Fibroblast of upper back skin (primary cell): ENCODE measurements around the gene EIF4G3.
"Not testable (repeated sequence)": the region's sequence is repeated elsewhere in the genome, so short reads cannot be mapped to it uniquely, and the experiment has no call there.

Experiments used
- DNase-seq: peaks from one replicate; pipeline ENCODE4 v3.0.0-alpha.2; 2013

EIF4G3 gene

DNA sequence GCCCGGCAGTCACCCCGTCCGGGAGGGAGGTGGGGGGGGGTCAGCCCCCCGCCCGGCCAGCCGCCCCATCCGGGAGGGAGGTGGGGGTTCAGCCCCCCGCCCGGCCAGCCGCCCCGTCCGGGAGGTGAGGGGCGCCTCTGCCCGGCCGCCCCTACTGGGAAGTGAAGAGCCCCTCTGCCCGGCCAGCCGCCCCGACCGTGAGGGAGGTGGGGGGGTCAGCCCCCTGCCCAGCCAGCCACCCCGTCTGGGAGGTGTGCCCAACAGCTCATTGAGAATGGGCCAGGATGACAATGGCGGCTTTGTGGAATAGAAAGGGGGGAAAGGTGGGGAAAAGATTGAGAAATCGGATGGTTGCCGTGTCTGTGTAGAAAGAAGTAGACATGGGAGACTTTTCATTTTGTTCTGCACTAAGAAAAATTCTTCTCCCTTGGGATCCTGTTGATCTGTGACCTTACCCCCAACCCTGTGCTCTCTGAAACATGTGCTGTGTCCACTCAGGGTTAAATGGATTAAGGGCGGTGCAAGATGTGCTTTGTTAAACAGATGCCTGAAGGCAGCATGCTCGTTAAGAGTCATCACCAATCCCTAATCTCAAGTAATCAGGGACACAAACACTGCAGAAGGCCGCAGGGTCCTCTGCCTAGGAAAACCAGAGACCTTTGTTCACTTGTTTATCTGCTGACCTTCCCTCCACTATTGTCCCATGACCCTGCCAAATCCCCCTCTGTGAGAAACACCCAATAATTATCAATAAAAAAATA, 152.4 kb downstream of the EIF4G3 start:
- DNase-seq: not testable (repeated sequence)

GRCh38 chr1:21022279-21023040, 154.2 kb downstream of the EIF4G3 start:
- DNase-seq: peak; percentile 96

- peak; percentile 4 for DNase-seq
Measured at GRCh38 chr1:21021311-21021710, 155.4 kb downstream of the EIF4G3 start.

- peak; percentile 34 for DNase-seq
Measured at GRCh38 chr1:21020151-21020550, 156.5 kb downstream of the EIF4G3 start.

GRCh38 chr1:21018673-21019072, 158.0 kb downstream of the EIF4G3 start:
- DNase-seq: no peak

- DNase-seq: no peak
Measured at GRCh38 chr1:21013510-21013909, 163.2 kb downstream of the EIF4G3 start.

- peak; percentile 64 for DNase-seq
Measured at GRCh38 chr1:21012937-21013336, 163.8 kb downstream of the EIF4G3 start.

GRCh38 chr1:21007876-21008275, 168.8 kb downstream of the EIF4G3 start:
- no peak for DNase-seq

- DNase-seq: no peak
Measured at GRCh38 chr1:21005466-21006239, 171.0 kb downstream of the EIF4G3 start.

DNA sequence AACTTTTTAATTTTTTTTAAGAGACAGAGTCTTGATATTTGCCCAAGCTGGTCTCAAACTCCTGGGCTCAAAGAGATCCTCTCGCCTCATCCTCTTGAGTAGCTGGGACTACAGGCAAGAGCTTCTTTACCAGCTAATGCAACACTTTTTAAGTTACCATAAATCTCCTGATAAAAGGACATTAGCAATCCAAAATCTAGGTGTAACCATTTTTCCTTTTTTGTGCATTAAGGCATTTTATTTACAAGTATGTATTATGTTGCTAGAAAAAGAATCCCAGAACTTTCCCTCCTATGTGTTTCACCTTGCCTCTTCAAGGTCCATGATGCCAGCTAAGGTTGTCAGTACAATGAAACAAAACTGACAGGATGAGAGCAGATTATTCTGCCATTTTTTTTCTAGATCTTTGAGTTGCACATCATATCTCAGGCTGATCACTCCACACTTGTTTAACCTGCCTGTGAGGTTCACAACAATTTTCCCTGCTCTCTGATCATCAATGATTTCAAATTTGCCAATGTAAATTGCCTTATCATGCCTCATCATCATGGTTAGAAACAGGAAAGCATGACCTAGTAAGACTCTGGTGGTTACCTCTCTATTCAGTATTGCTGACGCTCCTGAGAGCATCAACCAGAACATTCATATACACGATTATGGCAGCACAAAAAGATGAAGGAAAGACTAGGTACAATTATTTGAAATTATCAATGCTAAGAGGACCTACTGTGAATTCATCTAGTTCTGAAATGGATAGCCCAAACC, 173.2 kb downstream of the EIF4G3 start:
- no peak for DNase-seq

GRCh38 chr1:21001042-21001441, 175.7 kb downstream of the EIF4G3 start:
- DNase-seq: no peak

DNA sequence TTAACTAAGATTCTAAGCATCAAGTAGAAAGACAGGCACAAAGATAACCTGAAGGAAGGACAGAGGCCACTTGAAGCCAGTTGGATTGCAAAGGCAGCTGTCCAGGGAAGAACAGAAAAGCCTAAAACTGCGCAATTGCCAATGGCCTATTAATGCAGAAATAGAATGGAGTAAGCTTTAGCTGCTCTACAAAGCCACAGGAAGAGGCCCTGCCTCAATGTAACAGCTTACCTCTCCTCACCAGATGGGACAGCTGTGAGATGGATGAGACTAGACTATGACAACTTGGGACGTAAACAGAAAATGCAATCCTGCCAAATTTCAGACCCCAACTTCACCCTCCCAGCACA, 176.5 kb downstream of the EIF4G3 start:
- DNase-seq: no peak

DNA sequence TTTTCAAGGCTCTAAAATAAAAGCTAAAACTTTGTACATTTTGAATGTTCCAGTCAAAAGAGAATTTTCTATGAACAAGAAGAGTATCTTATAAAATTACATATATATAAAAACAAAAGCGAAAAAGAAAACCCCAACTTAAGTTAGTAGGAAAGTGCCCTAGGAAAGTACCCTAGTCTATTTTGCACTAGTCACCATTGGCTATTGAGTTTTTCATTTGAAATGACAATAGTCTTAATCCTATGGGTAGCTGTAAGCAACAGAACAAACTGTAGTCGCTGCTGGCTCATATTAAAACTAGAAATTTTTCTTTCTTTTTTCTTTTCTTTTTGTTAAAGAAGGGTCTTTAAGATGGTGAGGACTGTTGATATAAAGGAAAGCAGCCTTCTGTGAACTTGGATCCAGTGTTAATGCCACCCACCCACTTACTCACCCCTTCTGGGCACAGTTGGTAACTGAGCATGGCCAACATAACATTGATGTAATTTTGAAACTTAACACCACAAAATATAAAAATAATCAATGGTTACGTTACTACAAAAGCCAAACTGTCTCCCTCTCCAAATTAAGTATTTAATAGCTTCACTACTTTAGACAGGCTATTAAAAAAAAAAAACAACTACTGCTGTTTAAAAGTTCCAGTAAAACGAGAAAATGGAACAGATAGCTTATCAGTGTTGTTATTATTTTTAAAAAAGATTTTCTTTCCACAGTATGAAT, 177.0 kb downstream of the EIF4G3 start:
- DNase-seq: no peak

DNA sequence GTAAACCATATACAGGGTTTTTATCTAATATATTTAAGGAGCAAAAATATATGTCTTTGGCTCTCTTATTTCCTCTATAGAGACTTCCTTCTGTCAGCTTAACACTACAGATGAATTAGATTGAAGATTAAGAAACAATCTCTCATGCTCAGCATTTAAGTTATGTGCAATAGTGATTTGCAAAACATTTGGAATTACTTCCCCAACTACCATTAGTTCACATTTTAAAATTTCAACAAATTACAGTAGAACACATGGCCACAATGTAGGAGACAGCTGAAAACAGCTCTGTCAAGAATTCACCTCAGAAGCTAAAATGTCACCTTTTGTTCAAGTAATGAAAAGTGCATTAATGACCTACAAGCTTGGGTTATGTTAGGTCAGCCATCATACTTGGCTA, 177.9 kb downstream of the EIF4G3 start:
- no peak for DNase-seq

DNA sequence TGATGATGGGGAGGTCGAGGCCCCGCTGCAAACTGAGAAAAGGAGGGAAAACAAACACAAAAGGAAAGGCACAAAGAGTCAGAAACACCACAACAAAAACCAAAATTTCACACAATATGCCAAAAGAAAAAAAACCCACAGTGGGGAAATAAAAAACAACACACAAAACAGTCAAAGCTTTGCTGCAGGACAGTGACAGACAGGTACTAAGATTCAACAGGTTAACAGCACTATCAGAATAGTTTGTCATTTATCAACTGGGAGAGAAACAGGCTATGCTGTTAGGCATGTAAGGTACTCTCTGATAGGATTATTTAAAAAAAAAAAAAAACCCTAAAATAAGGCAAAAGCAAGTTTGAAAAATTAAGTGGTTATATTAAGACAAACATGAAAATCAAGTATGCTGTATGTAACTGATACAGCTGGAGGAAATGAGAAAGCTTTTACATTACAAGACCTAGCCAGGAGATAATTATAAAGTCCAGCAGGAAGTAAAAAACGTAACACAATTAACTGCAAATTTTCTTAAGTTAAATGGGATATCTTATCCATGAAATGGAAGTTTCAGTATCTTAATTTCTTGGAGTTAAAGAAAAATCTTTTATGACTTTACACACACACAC, 179.0 kb downstream of the EIF4G3 start:
- DNase-seq: no peak

- no peak for DNase-seq
Measured at GRCh38 chr1:20996554-20996953, 180.1 kb downstream of the EIF4G3 start.

DNA sequence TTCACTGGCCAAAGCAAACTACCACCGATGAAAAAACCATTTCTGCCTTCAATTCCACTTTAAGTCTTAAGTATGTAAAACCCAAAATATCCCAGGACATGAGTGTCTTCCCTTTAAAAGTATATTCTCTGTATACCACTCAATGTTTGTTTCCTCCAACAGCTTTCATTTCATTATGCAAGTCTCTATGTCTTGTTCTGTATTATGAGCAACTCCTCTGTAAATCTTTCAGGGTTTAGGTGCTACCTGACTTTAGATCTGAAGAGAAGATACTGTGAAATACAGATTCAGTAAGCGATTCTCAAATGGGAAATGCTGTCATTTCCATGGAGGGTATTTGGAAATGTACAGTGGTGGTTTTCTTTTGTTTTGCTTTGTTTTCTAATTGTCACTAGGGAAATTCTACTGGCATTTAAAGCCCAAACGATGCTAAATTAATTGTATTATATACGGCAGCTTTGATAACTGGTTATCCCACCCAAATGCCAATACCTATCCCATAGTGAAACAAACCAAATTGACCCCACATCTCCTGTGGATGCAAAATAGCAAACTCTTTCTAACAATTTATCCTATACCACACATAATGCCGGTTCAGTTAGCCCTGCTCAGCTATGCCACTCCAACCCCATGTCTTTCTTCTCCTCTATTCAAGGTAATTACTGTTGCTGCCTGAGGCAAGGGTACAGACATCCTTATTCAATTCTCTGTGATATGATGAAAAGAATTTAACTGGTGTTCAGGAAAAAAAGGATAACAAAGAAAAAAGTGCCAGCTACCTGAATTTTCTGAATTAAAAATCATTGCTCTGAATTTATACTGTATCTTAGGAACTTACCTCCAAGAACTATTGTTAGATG, 182.8 kb downstream of the EIF4G3 start:
- no peak for DNase-seq

GRCh38 chr1:20992322-20993056, 184.2 kb downstream of the EIF4G3 start:
- DNase-seq: peak; percentile 1

DNA sequence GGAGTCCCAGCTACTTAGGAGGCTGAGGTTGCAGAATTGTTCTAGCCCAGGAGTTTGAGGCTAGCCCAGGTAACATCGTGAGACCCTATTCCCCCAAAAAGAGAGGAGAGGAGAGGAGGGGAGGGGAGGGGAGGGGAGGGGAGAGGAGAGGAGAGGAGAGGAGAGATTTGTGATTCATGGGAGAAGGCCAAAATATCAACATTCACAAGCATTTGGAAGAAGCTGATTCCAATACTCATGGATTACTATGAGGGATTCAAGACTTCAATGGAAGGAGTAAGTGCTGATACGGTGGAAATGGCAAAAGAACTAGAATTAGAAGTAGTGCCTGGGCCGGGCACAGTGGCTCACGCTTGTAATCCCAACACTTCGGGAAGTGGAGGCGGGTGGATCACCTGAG, 187.8 kb downstream of the EIF4G3 start:
- DNase-seq: no peak
